Erythroblast (primary cell): ENCODE measurements around the gene AMOTL2.

ENCODE experiments used
- GATA1 ChIP-seq: IDR thresholded peaks from 2 replicates; pipeline ENCODE4 v1.6.1; 2011; ENCODE audit warnings: low read depth, mild to moderate bottlenecking, control low read depth, low read length, moderate library complexity
- POLR2A ChIP-seq: IDR thresholded peaks from 2 replicates; pipeline ENCODE4 v1.6.1; 2011; ENCODE audit warnings: mild to moderate bottlenecking, low read length

DNA sequence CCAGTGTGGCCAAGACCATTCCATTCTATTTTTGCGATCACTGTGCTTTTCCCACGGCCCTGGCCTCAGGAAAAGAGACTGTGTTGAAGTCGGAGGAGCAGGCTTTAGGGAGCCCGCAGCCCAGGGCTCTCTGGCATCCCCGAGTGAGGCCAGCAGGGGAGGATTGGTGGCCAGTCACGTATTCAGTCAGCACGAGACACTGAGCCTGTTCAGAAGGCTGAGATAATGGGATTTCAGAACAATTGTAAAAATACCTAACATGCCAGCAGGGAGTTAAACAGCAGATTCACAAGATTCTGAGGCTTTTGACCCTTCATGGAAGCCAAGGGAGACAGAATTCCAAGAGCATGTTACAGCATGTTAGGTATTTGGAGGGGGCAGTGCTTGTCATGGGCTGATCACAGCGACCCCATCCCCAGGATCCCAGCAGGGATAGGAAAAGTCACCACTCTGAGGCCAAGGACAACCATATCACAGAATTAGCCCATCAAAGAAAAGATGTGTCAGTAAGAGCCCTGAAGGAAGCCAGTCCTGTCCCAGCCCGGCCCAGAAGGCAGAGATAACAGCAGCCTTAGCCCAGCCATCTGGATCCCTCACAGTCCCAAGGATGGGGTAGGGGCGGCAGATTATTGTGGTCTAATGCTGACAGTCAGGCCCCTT lies 40.6 kb downstream of the AMOTL2 start:
- TF ChIP-seq POLR2A (no peak), GATA1 (no peak)
